Stomach (tissue), 4 donors: ENCODE results near the gene DNM3.

Experiments used
- CTCF ChIP-seq, 7 experiments: fragments of 450-650 bp in 4 of 7; fragments of 200-600 bp in 3 of 7; sonication (generic) in 3 of 7; IDR thresholded peaks; one replicate each; pipeline ENCODE4 v1.5.1; 2016 to 2019; ENCODE audit warnings: antibody characterized with exemption in 7 of 7, control low read depth in 2 of 7, mild to moderate bottlenecking in 1 of 7
- POLR2A ChIP-seq, 4 donors: fragments of 450-650 bp; IDR thresholded peaks; one replicate each; pipeline ENCODE4 v1.6.1; 2016; ENCODE audit warnings: antibody characterized with exemption in 4 of 4, control low read depth in 2 of 4, mild to moderate bottlenecking in 1 of 4, moderate library complexity in 1 of 4

DNA sequence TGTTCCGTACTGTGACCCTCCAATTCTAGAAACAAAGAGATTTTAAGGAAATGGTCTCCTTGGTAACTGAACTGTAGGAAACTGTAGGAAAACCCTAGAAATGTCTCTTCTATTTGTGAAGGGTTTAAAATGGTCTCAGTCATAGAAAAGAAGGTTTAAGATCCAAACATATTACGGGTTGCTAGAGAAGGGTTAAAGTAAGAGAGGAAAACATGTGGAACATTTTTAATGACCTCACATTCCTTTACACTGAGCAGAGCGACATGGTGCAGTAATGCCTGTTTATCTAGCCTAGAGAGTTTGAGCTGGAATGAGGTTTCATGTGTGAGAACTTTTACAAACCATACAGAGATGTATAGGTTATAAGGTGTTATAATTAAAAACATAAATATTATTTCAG lies 542.2 kb downstream of the DNM3 start:
- no peak for TF ChIP-seq CTCF (IDR thresholded peaks at IDR 0.05)
- TF ChIP-seq POLR2A (IDR thresholded peaks at IDR 0.05), result no peak
